ENCODE measurements around the gene CENPH.
"Not testable (repeated sequence)": the region's sequence is repeated elsewhere in the genome, so short reads cannot be mapped to it uniquely, and the experiment has no call there.

The CENPH gene

DNA sequence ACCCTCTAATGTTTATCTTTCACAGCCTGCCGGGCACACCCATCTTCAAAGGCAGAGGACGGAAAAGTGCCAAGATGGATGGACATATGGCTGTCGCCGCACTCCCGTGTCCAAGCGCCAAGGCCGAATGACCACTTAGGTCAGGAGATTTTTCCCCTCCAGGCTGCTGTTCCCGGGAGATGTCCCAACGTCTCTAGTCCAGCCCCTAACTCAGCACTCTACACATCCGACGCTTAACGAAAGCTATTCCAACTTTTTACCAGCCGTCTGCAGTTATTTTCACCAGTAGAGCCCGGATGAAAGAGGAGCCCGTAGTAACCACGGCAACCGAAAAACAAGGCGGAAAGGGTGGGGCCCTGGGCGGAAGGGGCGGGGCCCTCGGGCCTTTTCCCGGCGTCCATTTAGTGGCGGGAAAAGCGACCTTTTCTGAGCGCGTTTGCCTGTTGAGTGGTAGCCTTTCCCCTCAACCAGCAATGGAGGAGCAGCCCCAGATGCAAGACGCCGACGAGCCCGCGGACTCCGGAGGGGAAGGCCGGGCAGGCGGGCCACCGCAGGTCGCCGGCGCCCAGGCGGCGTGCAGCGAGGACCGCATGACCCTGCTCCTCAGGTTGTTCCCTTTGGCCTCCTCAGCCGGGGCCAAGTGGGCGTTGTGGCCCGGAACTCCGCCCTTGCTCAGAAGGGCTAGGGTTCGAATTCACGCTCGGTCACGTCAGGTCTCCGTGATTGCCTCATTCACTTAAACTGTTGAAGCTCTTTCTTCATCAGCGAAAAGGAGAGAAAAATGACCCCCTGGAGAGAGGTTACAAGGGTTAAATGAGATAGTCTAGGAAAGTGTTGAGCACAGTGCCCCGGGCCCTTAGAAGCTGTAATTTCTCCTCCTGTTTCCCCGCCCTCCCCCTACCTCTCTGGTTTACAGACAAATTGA lies at the start of gene CENPH:
TSS of gene CENPH (plus strand) at position 422 of the 925 bp plus-strand sequence. CDS start at position 474, 52 bp downstream.
- DNase-seq (ENCODE audit: extremely low read depth, insufficient read length): peak; percentile 92
- TF ChIP-seq, protein P1, sequence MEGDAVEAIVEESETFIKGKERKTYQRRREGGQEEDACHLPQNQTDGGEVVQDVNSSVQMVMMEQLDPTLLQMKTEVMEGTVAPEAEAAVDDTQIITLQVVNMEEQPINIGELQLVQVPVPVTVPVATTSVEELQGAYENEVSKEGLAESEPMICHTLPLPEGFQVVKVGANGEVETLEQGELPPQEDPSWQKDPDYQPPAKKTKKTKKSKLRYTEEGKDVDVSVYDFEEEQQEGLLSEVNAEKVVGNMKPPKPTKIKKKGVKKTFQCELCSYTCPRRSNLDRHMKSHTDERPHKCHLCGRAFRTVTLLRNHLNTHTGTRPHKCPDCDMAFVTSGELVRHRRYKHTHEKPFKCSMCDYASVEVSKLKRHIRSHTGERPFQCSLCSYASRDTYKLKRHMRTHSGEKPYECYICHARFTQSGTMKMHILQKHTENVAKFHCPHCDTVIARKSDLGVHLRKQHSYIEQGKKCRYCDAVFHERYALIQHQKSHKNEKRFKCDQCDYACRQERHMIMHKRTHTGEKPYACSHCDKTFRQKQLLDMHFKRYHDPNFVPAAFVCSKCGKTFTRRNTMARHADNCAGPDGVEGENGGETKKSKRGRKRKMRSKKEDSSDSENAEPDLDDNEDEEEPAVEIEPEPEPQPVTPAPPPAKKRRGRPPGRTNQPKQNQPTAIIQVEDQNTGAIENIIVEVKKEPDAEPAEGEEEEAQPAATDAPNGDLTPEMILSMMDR (IDR thresholded peaks at IDR 0.05; ENCODE audit: insufficient read depth, low read length, poor library complexity, severe bottlenecking): no peak
- Histone ChIP-seq H3K27me3 (replicated peaks; ENCODE audit: control insufficient read depth, insufficient read depth, low read length) (no peaks in the 10 kb centered on the region), H3K4me3 (replicated peaks; ENCODE audit: low read depth, low read length) (peak within 1 kb of the TSS; percentile 69), H3K36me3 (ENCODE audit: control insufficient read depth, insufficient read depth, low read length) (peaks cover 2% of the 10 kb centered on the region)

DNA sequence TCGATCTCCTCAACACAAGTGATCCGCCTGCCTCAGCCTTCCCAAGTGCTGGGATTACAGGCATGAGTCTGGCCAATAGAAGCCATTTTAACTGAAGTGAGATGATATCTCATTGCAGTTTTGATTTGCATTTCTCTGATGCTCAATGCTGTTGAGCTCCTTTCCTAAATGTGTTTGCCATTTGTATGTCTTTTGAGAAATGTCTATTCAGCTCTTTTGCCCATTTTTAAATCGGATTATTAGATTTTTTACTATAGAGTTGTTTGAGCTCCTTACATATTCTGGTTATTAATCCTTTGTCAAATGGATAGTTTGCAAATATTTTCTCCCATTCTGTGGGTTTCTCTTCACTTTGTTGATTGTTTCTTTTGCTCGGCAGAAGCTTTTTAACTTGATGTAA lies 49.1 kb upstream of the CENPH start:
- H3K4me3 ChIP-seq (replicated peaks; ENCODE audit: low read depth, low read length); DNase-seq (ENCODE audit: extremely low read depth, insufficient read length); H3K27me3 ChIP-seq (replicated peaks; ENCODE audit: control insufficient read depth, insufficient read depth, low read length); H3K36me3 ChIP-seq (ENCODE audit: control insufficient read depth, insufficient read depth, low read length): not testable (repeated sequence)

DNA sequence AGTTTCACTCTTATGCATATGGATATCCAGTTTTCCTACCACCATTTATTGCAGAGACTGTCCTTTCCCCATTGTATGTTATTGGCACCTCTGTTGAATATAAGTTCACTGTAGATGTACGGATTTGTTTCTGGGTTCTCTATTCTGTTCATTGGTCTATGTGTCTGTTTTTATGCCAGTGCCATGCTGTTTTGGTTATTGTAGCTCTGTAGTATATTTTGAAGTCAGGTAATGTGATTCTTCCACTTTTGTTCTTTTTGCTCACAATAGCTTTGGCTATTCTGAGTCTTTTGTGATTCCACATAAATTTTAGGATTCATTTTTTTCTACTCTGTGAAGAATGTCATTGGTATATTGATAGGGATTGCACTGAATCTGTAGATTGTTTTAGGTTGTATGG lies 48.6 kb upstream of the CENPH start:
- no peak for DNase-seq (ENCODE audit: extremely low read depth, insufficient read length)
- Histone ChIP-seq H3K4me3 (replicated peaks; ENCODE audit: low read depth, low read length) (no peak overlapping the region), H3K36me3 (ENCODE audit: control insufficient read depth, insufficient read depth, low read length) (no peaks in the 10 kb centered on the region), H3K27me3 (replicated peaks; ENCODE audit: control insufficient read depth, insufficient read depth, low read length) (no peaks in the 10 kb centered on the region)
- TF ChIP-seq, protein P1 (IDR thresholded peaks at IDR 0.05; ENCODE audit: insufficient read depth, low read length, poor library complexity, severe bottlenecking): no peak

GRCh38 chr5:69148576-69148975 lies 40.8 kb upstream of the CENPH start:
- not testable (repeated sequence) for H3K4me3 ChIP-seq (replicated peaks; ENCODE audit: low read depth, low read length); H3K36me3 ChIP-seq (ENCODE audit: control insufficient read depth, insufficient read depth, low read length); DNase-seq (ENCODE audit: extremely low read depth, insufficient read length); H3K27me3 ChIP-seq (replicated peaks; ENCODE audit: control insufficient read depth, insufficient read depth, low read length)

GRCh38 chr5:69148981-69149675 lies 40.3 kb upstream of the CENPH start:
- Histone ChIP-seq H3K4me3 (replicated peaks; ENCODE audit: low read depth, low read length) (no peak overlapping the region), H3K27me3 (replicated peaks; ENCODE audit: control insufficient read depth, insufficient read depth, low read length) (no peaks in the 10 kb centered on the region), H3K36me3 (ENCODE audit: control insufficient read depth, insufficient read depth, low read length) (no peaks in the 10 kb centered on the region)
- no peak for DNase-seq (ENCODE audit: extremely low read depth, insufficient read length)
- TF ChIP-seq, protein P1 (IDR thresholded peaks at IDR 0.05; ENCODE audit: insufficient read depth, low read length, poor library complexity, severe bottlenecking): no peak

- no peaks in the 10 kb centered on the region for H3K36me3 ChIP-seq (ENCODE audit: control insufficient read depth, insufficient read depth, low read length)
- H3K4me3 ChIP-seq (replicated peaks; ENCODE audit: low read depth, low read length): no peak overlapping the region
- H3K27me3 ChIP-seq (replicated peaks; ENCODE audit: control insufficient read depth, insufficient read depth, low read length): no peaks in the 10 kb centered on the region
- DNase-seq (ENCODE audit: extremely low read depth, insufficient read length): no peak
- TF ChIP-seq, protein P1 (IDR thresholded peaks at IDR 0.05; ENCODE audit: insufficient read depth, low read length, poor library complexity, severe bottlenecking): no peak
Measured at GRCh38 chr5:69149676-69150010, 39.7 kb upstream of the CENPH start.

All from GM06990 (cell line).